ES-I3 (cell line): Measurements from ENCODE around the gene MPHOSPH9.
A peak's percentile ranks its signal among the peaks of the same experiment; 100 is the strongest.
"Not testable (repeated sequence)": the region's sequence is repeated elsewhere in the genome, so short reads cannot be mapped to it uniquely, and the experiment has no call there.

Experiments used
- H3K36me3 ChIP-seq: 2 replicates; pipeline ENCODE4 v1.6.1; 2013; ENCODE audit warnings: mild to moderate bottlenecking, low read length, control low read depth, moderate library complexity; ENCODE audit not compliant: insufficient read depth
- H3K4me1 ChIP-seq: 2 replicates; pipeline ENCODE4 v1.6.1; 2013; ENCODE audit warnings: mild to moderate bottlenecking, control low read depth, low read length; ENCODE audit not compliant: insufficient read depth
- H3K9ac ChIP-seq: 2 replicates; pipeline ENCODE4 v1.6.1; 2013; ENCODE audit warnings: low read depth, mild to moderate bottlenecking, low read length, moderate library complexity
- H3K9me3 ChIP-seq: 2 replicates; pipeline ENCODE4 v1.6.1; 2013; ENCODE audit warnings: mild to moderate bottlenecking, low read length, moderate library complexity; ENCODE audit not compliant: control insufficient read depth, insufficient read depth

MPHOSPH9 gene

GRCh38 chr12:123265851-123266678, 33.1 kb upstream of the MPHOSPH9 start:
- peaks cover 7% of the 10 kb centered on the region; the same call in 1 of the 2 replicates for H3K36me3 ChIP-seq
- peaks cover 7% of the 10 kb centered on the region for H3K4me1 ChIP-seq
- no peaks in the 10 kb centered on the region for H3K9me3 ChIP-seq
- no peak overlapping the region for H3K9ac ChIP-seq

- H3K9ac ChIP-seq = no peak overlapping the region
- H3K9me3 ChIP-seq = no peaks in the 10 kb centered on the region
- H3K4me1 ChIP-seq = peaks cover 7% of the 10 kb centered on the region
- H3K36me3 ChIP-seq = peaks cover 15% of the 10 kb centered on the region
Measured at GRCh38 chr12:123264642-123265041, 31.7 kb upstream of the MPHOSPH9 start.

GRCh38 chr12:123263196-123263817, 30.4 kb upstream of the MPHOSPH9 start:
- H3K9ac ChIP-seq = no peak overlapping the region
- peaks cover 21% of the 10 kb centered on the region for H3K36me3 ChIP-seq
- peaks cover 7% of the 10 kb centered on the region; the same call in 1 of the 2 replicates for H3K4me1 ChIP-seq
- H3K9me3 ChIP-seq = no peaks in the 10 kb centered on the region

GRCh38 chr12:123261196-123261595, 28.3 kb upstream of the MPHOSPH9 start:
- Histone ChIP-seq H3K4me1 (peaks cover 7% of the 10 kb centered on the region; the same call in 1 of the 2 replicates), H3K9me3 (no peaks in the 10 kb centered on the region), H3K36me3 (peaks cover 24% of the 10 kb centered on the region), H3K9ac (no peak overlapping the region)

- no peaks in the 10 kb centered on the region for H3K9me3 ChIP-seq
- peaks cover 7% of the 10 kb centered on the region; the same call in 1 of the 2 replicates for H3K4me1 ChIP-seq
- H3K9ac ChIP-seq = no peak overlapping the region
- peaks cover 33% of the 10 kb centered on the region for H3K36me3 ChIP-seq
Measured at GRCh38 chr12:123260081-123260480, 27.1 kb upstream of the MPHOSPH9 start.

- Histone ChIP-seq H3K4me1 (peaks cover 7% of the 10 kb centered on the region; the same call in 1 of the 2 replicates), H3K36me3 (peaks cover 34% of the 10 kb centered on the region), H3K9ac (no peak overlapping the region), H3K9me3 (no peaks in the 10 kb centered on the region)
Measured at GRCh38 chr12:123258593-123258992, 25.7 kb upstream of the MPHOSPH9 start.

GRCh38 chr12:123254853-123255446, 22.0 kb upstream of the MPHOSPH9 start:
- Histone ChIP-seq H3K36me3 (peaks cover 19% of the 10 kb centered on the region), H3K9ac (no peak overlapping the region), H3K9me3 (no peaks in the 10 kb centered on the region), H3K4me1 (peaks cover 14% of the 10 kb centered on the region)

- peaks cover 14% of the 10 kb centered on the region for H3K4me1 ChIP-seq
- no peaks in the 10 kb centered on the region for H3K9me3 ChIP-seq
- H3K36me3 ChIP-seq = peaks cover 15% of the 10 kb centered on the region
- H3K9ac ChIP-seq = no peak overlapping the region
Measured at GRCh38 chr12:123253641-123254459, 20.9 kb upstream of the MPHOSPH9 start.

GRCh38 chr12:123252365-123252764, 19.4 kb upstream of the MPHOSPH9 start:
- peaks cover 14% of the 10 kb centered on the region for H3K4me1 ChIP-seq
- H3K9ac ChIP-seq, H3K9me3 ChIP-seq, H3K36me3 ChIP-seq: not testable (repeated sequence)

GRCh38 chr12:123251403-123252076, 18.6 kb upstream of the MPHOSPH9 start:
- Histone ChIP-seq H3K9me3 (no peaks in the 10 kb centered on the region), H3K36me3 (peaks cover 10% of the 10 kb centered on the region), H3K4me1 (peaks cover 14% of the 10 kb centered on the region), H3K9ac (no peak overlapping the region)

- Histone ChIP-seq H3K9ac (peak overlapping the region; percentile 22), H3K36me3 (peaks cover 6% of the 10 kb centered on the region), H3K9me3 (no peaks in the 10 kb centered on the region), H3K4me1 (peaks cover 14% of the 10 kb centered on the region)
Measured at GRCh38 chr12:123250471-123251383, 17.8 kb upstream of the MPHOSPH9 start.

GRCh38 chr12:123248996-123249741, 16.2 kb upstream of the MPHOSPH9 start:
- H3K4me1 ChIP-seq = peaks cover 14% of the 10 kb centered on the region
- H3K9ac ChIP-seq, H3K9me3 ChIP-seq, H3K36me3 ChIP-seq: not testable (repeated sequence)
